ENCODE results near the gene CUL4A.

DNA sequence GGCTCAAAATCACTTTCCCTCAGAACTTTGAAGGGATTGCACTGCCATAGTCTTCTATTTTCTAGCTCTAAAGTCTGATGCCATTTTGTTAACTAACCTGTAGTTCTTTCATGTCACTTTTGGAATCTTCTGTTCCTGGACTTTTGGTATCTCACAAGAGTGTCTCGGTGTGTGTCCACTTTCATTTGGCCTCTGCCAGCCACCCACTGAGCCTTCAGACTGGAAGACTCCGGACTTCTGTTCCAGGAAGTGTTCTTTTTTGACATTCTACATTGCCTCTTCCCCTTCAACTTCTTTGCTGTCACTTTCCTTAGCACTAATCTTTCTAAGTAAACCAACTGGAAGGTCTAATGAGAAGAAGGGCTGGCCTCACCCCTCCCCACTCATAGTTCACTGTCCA is 62.6 kb downstream of the CUL4A start:
- TF ChIP-seq L3MBTL2 (conservative IDR thresholded peaks at IDR 0.05) (no peak), ELF4 (IDR thresholded peaks at IDR 0.05) (no peak), NFRKB (IDR thresholded peaks at IDR 0.05) (no peak), FOXK2 (IDR thresholded peaks at IDR 0.05) (no peak), BHLHE40 (IDR thresholded peaks at IDR 0.05; ENCODE audit: borderline replicate concordance) (no peak), LEF1 (IDR thresholded peaks at IDR 0.05; ENCODE audit: borderline replicate concordance) (no peak), SUZ12 (IDR thresholded peaks at IDR 0.05) (no peak), FOXA1 (IDR thresholded peaks at IDR 0.05) (no peak), FOXM1 (IDR thresholded peaks at IDR 0.05; ENCODE audit: borderline replicate concordance) (no peak), HDGF (IDR thresholded peaks at IDR 0.05; ENCODE audit: borderline replicate concordance) (no peak), SP1 (IDR thresholded peaks at IDR 0.05) (no peak)
- TF ChIP-seq, protein P1, sequence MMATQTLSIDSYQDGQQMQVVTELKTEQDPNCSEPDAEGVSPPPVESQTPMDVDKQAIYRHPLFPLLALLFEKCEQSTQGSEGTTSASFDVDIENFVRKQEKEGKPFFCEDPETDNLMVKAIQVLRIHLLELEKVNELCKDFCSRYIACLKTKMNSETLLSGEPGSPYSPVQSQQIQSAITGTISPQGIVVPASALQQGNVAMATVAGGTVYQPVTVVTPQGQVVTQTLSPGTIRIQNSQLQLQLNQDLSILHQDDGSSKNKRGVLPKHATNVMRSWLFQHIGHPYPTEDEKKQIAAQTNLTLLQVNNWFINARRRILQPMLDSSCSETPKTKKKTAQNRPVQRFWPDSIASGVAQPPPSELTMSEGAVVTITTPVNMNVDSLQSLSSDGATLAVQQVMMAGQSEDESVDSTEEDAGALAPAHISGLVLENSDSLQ (IDR thresholded peaks at IDR 0.05) = no peak
